ENCODE results near the gene TMCO2.

- TF ChIP-seq STAT1 (conservative IDR thresholded peaks at IDR 0.05) (no peak), SMC3 (IDR thresholded peaks at IDR 0.05; ENCODE audit: borderline replicate concordance, low read length) (no peak), ZBTB40 (IDR thresholded peaks at IDR 0.05; ENCODE audit: borderline replicate concordance) (no peak), KDM1A (IDR thresholded peaks at IDR 0.05; ENCODE audit: borderline replicate concordance) (no peak), YY1 (IDR thresholded peaks at IDR 0.05; ENCODE audit: low read depth, low read length) (no peak), EZH2 (IDR thresholded peaks at IDR 0.05; ENCODE audit: borderline replicate concordance, control insufficient read depth, low read depth, low read length) (no peak), TARDBP (IDR thresholded peaks at IDR 0.05; ENCODE audit: borderline replicate concordance) (no peak), CEBPB (IDR thresholded peaks at IDR 0.05; ENCODE audit: borderline replicate concordance in 1 of 2, low read depth in 2 of 2, low read length in 2 of 2) (no peak)
- TF ChIP-seq, protein P1, sequence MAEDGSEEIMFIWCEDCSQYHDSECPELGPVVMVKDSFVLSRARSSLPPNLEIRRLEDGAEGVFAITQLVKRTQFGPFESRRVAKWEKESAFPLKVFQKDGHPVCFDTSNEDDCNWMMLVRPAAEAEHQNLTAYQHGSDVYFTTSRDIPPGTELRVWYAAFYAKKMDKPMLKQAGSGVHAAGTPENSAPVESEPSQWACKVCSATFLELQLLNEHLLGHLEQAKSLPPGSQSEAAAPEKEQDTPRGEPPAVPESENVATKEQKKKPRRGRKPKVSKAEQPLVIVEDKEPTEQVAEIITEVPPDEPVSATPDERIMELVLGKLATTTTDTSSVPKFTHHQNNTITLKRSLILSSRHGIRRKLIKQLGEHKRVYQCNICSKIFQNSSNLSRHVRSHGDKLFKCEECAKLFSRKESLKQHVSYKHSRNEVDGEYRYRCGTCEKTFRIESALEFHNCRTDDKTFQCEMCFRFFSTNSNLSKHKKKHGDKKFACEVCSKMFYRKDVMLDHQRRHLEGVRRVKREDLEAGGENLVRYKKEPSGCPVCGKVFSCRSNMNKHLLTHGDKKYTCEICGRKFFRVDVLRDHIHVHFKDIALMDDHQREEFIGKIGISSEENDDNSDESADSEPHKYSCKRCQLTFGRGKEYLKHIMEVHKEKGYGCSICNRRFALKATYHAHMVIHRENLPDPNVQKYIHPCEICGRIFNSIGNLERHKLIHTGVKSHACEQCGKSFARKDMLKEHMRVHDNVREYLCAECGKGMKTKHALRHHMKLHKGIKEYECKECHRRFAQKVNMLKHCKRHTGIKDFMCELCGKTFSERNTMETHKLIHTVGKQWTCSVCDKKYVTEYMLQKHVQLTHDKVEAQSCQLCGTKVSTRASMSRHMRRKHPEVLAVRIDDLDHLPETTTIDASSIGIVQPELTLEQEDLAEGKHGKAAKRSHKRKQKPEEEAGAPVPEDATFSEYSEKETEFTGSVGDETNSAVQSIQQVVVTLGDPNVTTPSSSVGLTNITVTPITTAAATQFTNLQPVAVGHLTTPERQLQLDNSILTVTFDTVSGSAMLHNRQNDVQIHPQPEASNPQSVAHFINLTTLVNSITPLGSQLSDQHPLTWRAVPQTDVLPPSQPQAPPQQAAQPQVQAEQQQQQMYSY (CRISPR knock-in tag; IDR thresholded peaks at IDR 0.05) = no peak
Observed at GRCh38 chr1:40270152-40270834, 22.6 kb downstream of the TMCO2 start.
